ENCODE results near the gene OBP2A. TPM values are rescaled to one million over a fixed set of nuclear protein-coding genes. Genes with fewer than 3 reads are reported as not detected.
"Not testable (repeated sequence)": the region's sequence is repeated elsewhere in the genome, so short reads cannot be mapped to it uniquely, and the experiment has no call there.

The OBP2A gene
- total RNA-seq, 1 experiment from 2014 or later: not detected

GRCh38 chr9:135533674-135534073 lies 12.3 kb upstream of the OBP2A start:
- Histone ChIP-seq H2BK5ac (ENCODE audit: insufficient read length, low read length) (no peak overlapping the region), H3T11ph (ENCODE audit: low read length) (no peak overlapping the region), H3K9me3 (ENCODE audit: control insufficient read depth, low read depth, low read length) (no peaks in the 10 kb centered on the region), H3K79me1 (ENCODE audit: insufficient read depth, low read depth, low read length, poor library complexity, severe bottlenecking) (no peaks in the 10 kb centered on the region), H2BK12ac (ENCODE audit: insufficient read length, low read depth, low read length) (no peak overlapping the region), H4K91ac (ENCODE audit: insufficient read length, low read depth, low read length) (no peak overlapping the region), H4K8ac (replicated peaks; ENCODE audit: insufficient read length, low read depth, low read length) (no peak overlapping the region), H3K9ac (ENCODE audit: extremely low read depth, insufficient read length, low read length) (no peak overlapping the region), H2BK120ac (ENCODE audit: low read depth, low read length, poor library complexity, severe bottlenecking) (no peak overlapping the region), H2BK15ac (ENCODE audit: low read depth, low read length) (no peak overlapping the region), H2AK5ac (ENCODE audit: insufficient read length, low read length) (no peak overlapping the region), H3K4me2 (ENCODE audit: insufficient read depth, insufficient read length, low read length) (no peak overlapping the region), H4K20me1 (ENCODE audit: control insufficient read depth, insufficient read depth, insufficient read length) (no peaks in the 10 kb centered on the region), H4K5ac (ENCODE audit: insufficient read length, low read depth, low read length) (no peak overlapping the region), H3K27ac (ENCODE audit: insufficient read length, low read depth, low read length) (no peak overlapping the region), H3K79me2 (ENCODE audit: insufficient read depth, low read length) (no peaks in the 10 kb centered on the region), H3K27me3 (ENCODE audit: insufficient read depth, low read length) (no peaks in the 10 kb centered on the region), H3K4me1 (ENCODE audit: insufficient read depth, low read length) (no peaks in the 10 kb centered on the region; the same call in 1 of the 2 replicates), H3K4ac (ENCODE audit: low read depth, low read length) (no peak overlapping the region), H2AFZ (ENCODE audit: low read length) (no peak overlapping the region), H3K14ac (ENCODE audit: insufficient read depth, low read length) (no peak overlapping the region), H3K23ac (ENCODE audit: insufficient read length, low read depth, low read length) (no peak overlapping the region), H3K56ac (ENCODE audit: insufficient read length, low read depth, low read length) (no peak overlapping the region), H3K23me2 (ENCODE audit: insufficient read length, low read depth, low read length, poor library complexity, severe bottlenecking) (no peaks in the 10 kb centered on the region), H3K18ac (ENCODE audit: insufficient read length, low read depth, low read length) (no peak overlapping the region), H2BK20ac (ENCODE audit: low read depth, low read length, poor library complexity, severe bottlenecking) (no peak overlapping the region)
- Mint-ChIP-seq H3K27me3 (ENCODE audit: low read depth) (peaks cover 13% of the 10 kb centered on the region), H3K4me3 (no peak overlapping the region), H3K9me3 (no peaks in the 10 kb centered on the region), H3K4me1 (peaks cover 9 to 11% of the 10 kb centered on the region in 2 experiments), H3K36me3 (ENCODE audit: insufficient read depth in 1 of 3, low read depth in 3 of 3) (no peaks in the 10 kb centered on the region), H3K27ac (no peak overlapping the region; a peak in 1 of 7 replicates)
- TF ChIP-seq CTCF (conservative IDR thresholded peaks at IDR 0.05): no peak
- DNase-seq: no peak
- WGBS (ENCODE audit: extremely low coverage, insufficient read length, low lambda C conversion rate): no CpG with 5 or more reads among the region's 12 CpGs

GRCh38 chr9:135534192-135534711 lies 11.7 kb upstream of the OBP2A start:
- H3K4me2 ChIP-seq (ENCODE audit: insufficient read depth, insufficient read length, low read length); H3K4me3 Mint-ChIP-seq; H3K79me2 ChIP-seq (ENCODE audit: insufficient read depth, low read length); H2BK12ac ChIP-seq (ENCODE audit: insufficient read length, low read depth, low read length); H3K4me1 ChIP-seq (ENCODE audit: insufficient read depth, low read length); H3K9me3 ChIP-seq (ENCODE audit: control insufficient read depth, low read depth, low read length); H4K5ac ChIP-seq (ENCODE audit: insufficient read length, low read depth, low read length); H4K20me1 ChIP-seq (ENCODE audit: control insufficient read depth, insufficient read depth, insufficient read length); DNase-seq; H4K91ac ChIP-seq (ENCODE audit: insufficient read length, low read depth, low read length); H2BK120ac ChIP-seq (ENCODE audit: low read depth, low read length, poor library complexity, severe bottlenecking); H4K8ac ChIP-seq (replicated peaks; ENCODE audit: insufficient read length, low read depth, low read length); H2BK5ac ChIP-seq (ENCODE audit: insufficient read length, low read length); H3K36me3 Mint-ChIP-seq (ENCODE audit: insufficient read depth in 1 of 3, low read depth in 3 of 3); H2AFZ ChIP-seq (ENCODE audit: low read length); H3K56ac ChIP-seq (ENCODE audit: insufficient read length, low read depth, low read length); H3K27me3 ChIP-seq (ENCODE audit: insufficient read depth, low read length); H3K18ac ChIP-seq (ENCODE audit: insufficient read length, low read depth, low read length); H3K9me3 Mint-ChIP-seq; H2BK20ac ChIP-seq (ENCODE audit: low read depth, low read length, poor library complexity, severe bottlenecking); H3K27ac ChIP-seq (ENCODE audit: insufficient read length, low read depth, low read length); H2BK15ac ChIP-seq (ENCODE audit: low read depth, low read length); H3K27ac Mint-ChIP-seq; H3K4ac ChIP-seq (ENCODE audit: low read depth, low read length); H3K79me1 ChIP-seq (ENCODE audit: insufficient read depth, low read depth, low read length, poor library complexity, severe bottlenecking); H3K23me2 ChIP-seq (ENCODE audit: insufficient read length, low read depth, low read length, poor library complexity, severe bottlenecking); H3T11ph ChIP-seq (ENCODE audit: low read length); H3K23ac ChIP-seq (ENCODE audit: insufficient read length, low read depth, low read length); H3K14ac ChIP-seq (ENCODE audit: insufficient read depth, low read length); H2AK5ac ChIP-seq (ENCODE audit: insufficient read length, low read length); H3K9ac ChIP-seq (ENCODE audit: extremely low read depth, insufficient read length, low read length): not testable (repeated sequence)
- H3K4me1 Mint-ChIP-seq: peaks cover 9 to 11% of the 10 kb centered on the region in 2 experiments
- H3K27me3 Mint-ChIP-seq (ENCODE audit: low read depth): peaks cover 17% of the 10 kb centered on the region
- WGBS (ENCODE audit: extremely low coverage, insufficient read length, low lambda C conversion rate): no CpG with 5 or more reads among the region's 10 CpGs
